Measurements from ENCODE around the gene CHAF1A.

Gene CHAF1A

DNA sequence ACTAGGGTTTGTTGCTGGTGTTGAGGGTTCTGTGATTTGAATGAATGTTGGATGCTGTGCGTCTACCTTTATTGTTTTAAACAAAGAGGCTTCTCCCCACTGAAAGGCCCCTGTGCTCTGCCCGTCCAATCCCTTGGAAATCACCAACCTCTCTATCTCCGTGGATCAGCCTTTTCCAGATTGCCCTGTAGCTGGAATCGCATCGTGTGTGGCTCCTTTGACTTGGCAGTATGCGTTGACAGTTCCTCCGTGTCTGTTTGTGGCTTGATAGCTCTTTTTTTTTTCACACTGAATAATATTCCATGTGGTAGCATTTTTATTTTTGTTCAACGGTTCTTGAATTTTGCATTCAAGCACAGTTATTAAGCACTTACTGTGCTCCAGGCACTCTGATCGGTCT is 32.0 kb downstream of the CHAF1A start:
- Histone ChIP-seq H3K4me2 (ENCODE audit: insufficient read depth, low read length) (no peak overlapping the region), H3K27me3 (ENCODE audit: insufficient read depth, low read length, poor library complexity) (no peaks in the 10 kb centered on the region), H3K9me3 (ENCODE audit: insufficient read depth, low read length, severe bottlenecking) (no peaks in the 10 kb centered on the region), H3K36me3 (ENCODE audit: insufficient read depth, low read length) (peaks cover 97% of the 10 kb centered on the region), H3K27ac (ENCODE audit: low read length) (no peak overlapping the region), H2AFZ (ENCODE audit: low read depth, low read length) (no peak overlapping the region), H3K9ac (ENCODE audit: low read depth, low read length) (no peak overlapping the region), H3K79me2 (ENCODE audit: insufficient read depth, low read length) (peaks cover 73% of the 10 kb centered on the region), H3K4me3 (ENCODE audit: low read depth in 1 of 2, low read length in 2 of 2) (no peak overlapping the region), H4K20me1 (ENCODE audit: insufficient read depth, low read length) (peaks cover 74% of the 10 kb centered on the region), H3K4me1 (ENCODE audit: insufficient read depth, low read length) (no peaks in the 10 kb centered on the region)
- DNase-seq (no peak), ATAC-seq (ENCODE audit: insufficient read depth, low read depth) (no peak)
- TF ChIP-seq EZH2 (IDR thresholded peaks at IDR 0.05; ENCODE audit: borderline replicate concordance, low read depth, low read length, severe bottlenecking) = no peak
- no peak for TF ChIP-seq CTCF (IDR thresholded peaks at IDR 0.05; ENCODE audit: borderline replicate concordance, extremely low read depth, low read length, poor library complexity, severe bottlenecking)

DNA sequence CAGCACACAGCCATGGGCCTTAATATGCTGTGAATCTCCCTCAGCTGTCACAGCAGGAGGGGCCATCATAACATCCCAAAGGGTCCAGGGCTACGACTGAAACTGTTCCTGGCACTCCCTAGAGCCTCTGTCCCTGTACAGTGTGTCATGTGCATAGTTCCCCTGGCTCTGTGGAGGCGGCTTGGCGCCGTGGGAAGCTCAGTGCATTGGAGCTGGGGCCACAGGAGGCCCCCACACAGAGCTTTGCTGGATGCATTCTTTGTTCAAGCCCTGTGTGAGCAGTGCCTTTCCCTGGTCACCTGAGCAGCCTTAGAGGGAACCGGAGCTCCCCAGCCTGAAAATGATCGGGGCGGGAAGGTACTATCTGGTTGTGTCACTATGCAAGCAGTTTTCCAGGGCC is 33.8 kb downstream of the CHAF1A start:
- peaks cover 80% of the 10 kb centered on the region for H4K20me1 ChIP-seq (ENCODE audit: insufficient read depth, low read length)
- H3K36me3 ChIP-seq (ENCODE audit: insufficient read depth, low read length) = peaks cover 92% of the 10 kb centered on the region
- no peak overlapping the region for H3K27ac ChIP-seq (ENCODE audit: low read length)
- ATAC-seq (ENCODE audit: insufficient read depth, low read depth) = no peak; the same call in 2 of the 3 replicates
- H3K4me2 ChIP-seq (ENCODE audit: insufficient read depth, low read length) = no peak overlapping the region
- H3K9me3 ChIP-seq (ENCODE audit: insufficient read depth, low read length, severe bottlenecking) = no peaks in the 10 kb centered on the region
- no peak overlapping the region for H3K9ac ChIP-seq (ENCODE audit: low read depth, low read length)
- DNase-seq = no peak
- H3K4me1 ChIP-seq (ENCODE audit: insufficient read depth, low read length) = no peaks in the 10 kb centered on the region
- H3K4me3 ChIP-seq (ENCODE audit: low read depth in 1 of 2, low read length in 2 of 2) = no peak overlapping the region
- no peak for TF ChIP-seq CTCF (IDR thresholded peaks at IDR 0.05; ENCODE audit: borderline replicate concordance, extremely low read depth, low read length, poor library complexity, severe bottlenecking)
- no peak for TF ChIP-seq EZH2 (IDR thresholded peaks at IDR 0.05; ENCODE audit: borderline replicate concordance, low read depth, low read length, severe bottlenecking)
- no peak overlapping the region for H2AFZ ChIP-seq (ENCODE audit: low read depth, low read length)
- H3K27me3 ChIP-seq (ENCODE audit: insufficient read depth, low read length, poor library complexity) = no peaks in the 10 kb centered on the region
- H3K79me2 ChIP-seq (ENCODE audit: insufficient read depth, low read length) = peaks cover 76% of the 10 kb centered on the region

DNA sequence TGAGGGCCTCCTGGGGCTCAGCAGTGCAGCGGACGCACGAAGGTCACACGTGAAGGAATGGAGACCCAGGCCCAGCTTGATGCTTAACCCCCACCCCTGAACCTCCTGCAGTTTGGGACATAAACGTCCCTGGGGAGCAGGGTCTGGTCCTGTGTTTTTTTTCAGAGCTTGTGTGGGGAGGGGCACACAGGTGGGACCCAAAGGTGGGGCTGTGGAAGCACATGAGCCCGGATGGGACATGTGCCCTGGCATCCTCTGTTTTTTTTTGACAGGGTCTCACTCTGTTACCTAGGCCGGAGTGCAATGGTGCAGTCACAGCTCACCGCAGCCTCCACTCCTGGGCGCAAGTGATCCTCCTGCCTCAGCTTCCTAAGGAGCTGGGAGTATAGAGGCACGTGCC is 34.7 kb downstream of the CHAF1A start:
- Histone ChIP-seq H3K79me2 (ENCODE audit: insufficient read depth, low read length) (peaks cover 67% of the 10 kb centered on the region), H3K27me3 (ENCODE audit: insufficient read depth, low read length, poor library complexity) (no peaks in the 10 kb centered on the region), H3K4me1 (ENCODE audit: insufficient read depth, low read length) (no peaks in the 10 kb centered on the region), H3K27ac (ENCODE audit: low read length) (no peak overlapping the region), H2AFZ (ENCODE audit: low read depth, low read length) (no peak overlapping the region), H3K36me3 (ENCODE audit: insufficient read depth, low read length) (peaks cover 92% of the 10 kb centered on the region), H3K9ac (ENCODE audit: low read depth, low read length) (no peak overlapping the region), H3K4me3 (ENCODE audit: low read depth in 1 of 2, low read length in 2 of 2) (no peak overlapping the region), H4K20me1 (ENCODE audit: insufficient read depth, low read length) (peaks cover 74% of the 10 kb centered on the region), H3K9me3 (ENCODE audit: insufficient read depth, low read length, severe bottlenecking) (no peaks in the 10 kb centered on the region), H3K4me2 (ENCODE audit: insufficient read depth, low read length) (no peak overlapping the region)
- TF ChIP-seq EZH2 (IDR thresholded peaks at IDR 0.05; ENCODE audit: borderline replicate concordance, low read depth, low read length, severe bottlenecking) = no peak
- TF ChIP-seq CTCF (IDR thresholded peaks at IDR 0.05; ENCODE audit: borderline replicate concordance, extremely low read depth, low read length, poor library complexity, severe bottlenecking) = no peak
- no peak for DNase-seq
- no peak for ATAC-seq (ENCODE audit: insufficient read depth, low read depth)

- Histone ChIP-seq H3K4me3 (ENCODE audit: low read depth in 1 of 2, low read length in 2 of 2) (no peak overlapping the region), H3K27me3 (ENCODE audit: insufficient read depth, low read length, poor library complexity) (no peaks in the 10 kb centered on the region), H3K4me2 (ENCODE audit: insufficient read depth, low read length) (no peak overlapping the region), H3K27ac (ENCODE audit: low read length) (no peak overlapping the region), H4K20me1 (ENCODE audit: insufficient read depth, low read length) (peaks cover 80% of the 10 kb centered on the region), H3K36me3 (ENCODE audit: insufficient read depth, low read length) (peaks cover 92% of the 10 kb centered on the region), H2AFZ (ENCODE audit: low read depth, low read length) (no peak overlapping the region), H3K9me3 (ENCODE audit: insufficient read depth, low read length, severe bottlenecking) (no peaks in the 10 kb centered on the region), H3K79me2 (ENCODE audit: insufficient read depth, low read length) (peaks cover 51% of the 10 kb centered on the region), H3K9ac (ENCODE audit: low read depth, low read length) (no peak overlapping the region), H3K4me1 (ENCODE audit: insufficient read depth, low read length) (no peaks in the 10 kb centered on the region)
- TF ChIP-seq EZH2 (IDR thresholded peaks at IDR 0.05; ENCODE audit: borderline replicate concordance, low read depth, low read length, severe bottlenecking) (no peak), CTCF (IDR thresholded peaks at IDR 0.05; ENCODE audit: borderline replicate concordance, extremely low read depth, low read length, poor library complexity, severe bottlenecking) (no peak)
- DNase-seq (no peak), ATAC-seq (ENCODE audit: insufficient read depth, low read depth) (no peak)
These were observed 36.8 kb downstream of the CHAF1A start for GRCh38 chr19:4439243-4439642.
